H9 (cell line): ENCODE measurements around the gene ACP6. TPM values are rescaled to one million over a fixed set of nuclear protein-coding genes. Genes with fewer than 3 reads are reported as not detected.

Experiments used
- DNase-seq: peaks from one replicate; pipeline ENCODE4 v3.0.0-alpha.2; 2017
- H2AFZ ChIP-seq: one replicate; pipeline ENCODE4 v1.6.1; 2013; ENCODE audit warnings: mild to moderate bottlenecking, low read length, control low read depth, moderate library complexity
- H2AK5ac ChIP-seq: 2 replicates; pipeline ENCODE4 v1.6.1; 2013; ENCODE audit warnings: low read length, control low read depth, mixed read lengths; ENCODE audit not compliant: insufficient read length
- H2BK120ac ChIP-seq: one replicate; pipeline ENCODE4 v1.6.1; 2013; ENCODE audit warnings: low read depth, mild to moderate bottlenecking, low read length, control low read depth, inconsistent platforms; ENCODE audit not compliant: poor library complexity, severe bottlenecking
- H2BK12ac ChIP-seq: 2 replicates; pipeline ENCODE4 v1.6.1; 2013; ENCODE audit warnings: low read length, control low read depth, mixed read lengths, low read depth; ENCODE audit not compliant: insufficient read length
- H2BK15ac ChIP-seq: 2 replicates; pipeline ENCODE4 v1.6.1; 2013; ENCODE audit warnings: low read depth, low read length, control low read depth
- H2BK20ac ChIP-seq: one replicate; pipeline ENCODE4 v1.6.1; 2013; ENCODE audit warnings: low read depth, mild to moderate bottlenecking, low read length, control low read depth, inconsistent platforms; ENCODE audit not compliant: poor library complexity, severe bottlenecking
- H2BK5ac ChIP-seq: 2 replicates; pipeline ENCODE4 v1.6.1; 2013; ENCODE audit warnings: low read length, control low read depth, mixed read lengths; ENCODE audit not compliant: insufficient read length
- H3K14ac ChIP-seq: 2 replicates; pipeline ENCODE4 v1.6.1; 2013; ENCODE audit warnings: low read length, control low read depth; ENCODE audit not compliant: insufficient read depth
- H3K18ac ChIP-seq: 2 replicates; pipeline ENCODE4 v1.6.1; 2013; ENCODE audit warnings: low read depth, mild to moderate bottlenecking, mixed read lengths, low read length, control low read depth; ENCODE audit not compliant: insufficient read length
- H3K23ac ChIP-seq: 2 replicates; pipeline ENCODE4 v1.6.1; 2013; ENCODE audit warnings: low read length, control low read depth, mixed read lengths, low read depth; ENCODE audit not compliant: insufficient read length
- H3K23me2 ChIP-seq: 2 replicates; pipeline ENCODE4 v1.6.1; 2013; ENCODE audit warnings: low read depth, mild to moderate bottlenecking, mixed read lengths, low read length, control low read depth; ENCODE audit not compliant: insufficient read length, poor library complexity, severe bottlenecking
- H3K27ac ChIP-seq: 2 replicates; pipeline ENCODE4 v1.5.1; 2013; ENCODE audit warnings: low read length, control low read depth, mixed read lengths, low read depth; ENCODE audit not compliant: insufficient read length
- H3K27me3 ChIP-seq: 2 replicates; pipeline ENCODE4 v1.6.1; 2013; ENCODE audit warnings: low read length, control low read depth, inconsistent platforms; ENCODE audit not compliant: insufficient read depth
- H3K4ac ChIP-seq: 2 replicates; pipeline ENCODE4 v1.6.1; 2013; ENCODE audit warnings: low read depth, mild to moderate bottlenecking, control low read depth, inconsistent platforms, low read length, moderate library complexity
- H3K4me1 ChIP-seq: 2 replicates; pipeline ENCODE4 v1.6.1; 2013; ENCODE audit warnings: low read length, control low read depth, inconsistent platforms; ENCODE audit not compliant: insufficient read depth
- H3K4me2 ChIP-seq: 2 replicates; pipeline ENCODE4 v1.6.1; 2013; ENCODE audit warnings: low read length, control low read depth, mixed read lengths; ENCODE audit not compliant: insufficient read length, insufficient read depth
- H3K56ac ChIP-seq: 2 replicates; pipeline ENCODE4 v1.6.1; 2013; ENCODE audit warnings: low read depth, mild to moderate bottlenecking, mixed read lengths, low read length, control low read depth; ENCODE audit not compliant: insufficient read length
- H3K79me1 ChIP-seq: 2 replicates; pipeline ENCODE4 v1.6.1; 2013; ENCODE audit warnings: low read depth, mild to moderate bottlenecking, moderate library complexity, low read length, control low read depth, inconsistent platforms; ENCODE audit not compliant: insufficient read depth, poor library complexity, severe bottlenecking
- H3K79me2 ChIP-seq: 2 replicates; pipeline ENCODE4 v1.6.1; 2013; ENCODE audit warnings: low read length, control low read depth, inconsistent platforms; ENCODE audit not compliant: insufficient read depth
- H3K9ac ChIP-seq: 2 replicates; pipeline ENCODE4 v1.6.1; 2013; ENCODE audit warnings: low read length, control low read depth, mixed read lengths; ENCODE audit not compliant: insufficient read length; ENCODE audit errors: extremely low read depth
- H3K9me3 ChIP-seq: one replicate; pipeline ENCODE4 v1.6.1; 2013; ENCODE audit warnings: low read depth, low read length, inconsistent platforms; ENCODE audit not compliant: control insufficient read depth
- H3T11ph ChIP-seq: one replicate; pipeline ENCODE4 v1.6.1; 2013; ENCODE audit warnings: mild to moderate bottlenecking, low read length, control low read depth, inconsistent platforms
- H4K20me1 ChIP-seq: one replicate; pipeline ENCODE4 v1.6.1; 2013; ENCODE audit not compliant: control insufficient read depth, insufficient read length, insufficient read depth
- H4K5ac ChIP-seq: 2 replicates; pipeline ENCODE4 v1.6.1; 2013; ENCODE audit warnings: low read depth, mild to moderate bottlenecking, mixed read lengths, low read length, control low read depth; ENCODE audit not compliant: insufficient read length
- H4K8ac ChIP-seq: replicated peaks from 2 replicates; pipeline ENCODE4 v1.6.1; 2013; ENCODE audit warnings: low read length, control low read depth, mixed read lengths, low read depth; ENCODE audit not compliant: insufficient read length
- H4K91ac ChIP-seq: 2 replicates; pipeline ENCODE4 v1.6.1; 2013; ENCODE audit warnings: low read depth, mild to moderate bottlenecking, moderate library complexity, mixed read lengths, low read length, control low read depth; ENCODE audit not compliant: insufficient read length
- H3K27ac Mint-ChIP-seq, 3 experiments: 2 replicates in 2 of 3; 3 replicates in 1 of 3; pipeline ENCODE4 v1.8.0; 2020 to 2021; ENCODE audit warnings: mixed read lengths in 3 of 3, mild to moderate bottlenecking in 1 of 3, moderate library complexity in 1 of 3
- H3K27me3 Mint-ChIP-seq: 2 replicates; pipeline ENCODE4 v1.8.0; 2021; ENCODE audit warnings: low read depth, mild to moderate bottlenecking, moderate library complexity, mixed read lengths
- H3K36me3 Mint-ChIP-seq, 3 experiments: 2 replicates in 2 of 3; 3 replicates in 1 of 3; pipeline ENCODE4 v1.8.0; 2020 to 2021; ENCODE audit warnings: low read depth in 3 of 3, mixed read lengths in 3 of 3; ENCODE audit not compliant: insufficient read depth in 1 of 3
- H3K4me1 Mint-ChIP-seq, 2 experiments: 2 replicates each; pipeline ENCODE4 v1.8.0; 2020; ENCODE audit warnings: mixed read lengths in 2 of 2
- H3K4me3 Mint-ChIP-seq, 2 experiments: 2 replicates in 1 of 2; 3 replicates in 1 of 2; pipeline ENCODE4 v1.8.0; 2020 to 2021; ENCODE audit warnings: mild to moderate bottlenecking in 2 of 2, mixed read lengths in 2 of 2, moderate library complexity in 1 of 2
- H3K9me3 Mint-ChIP-seq, 2 experiments: 2 replicates in 1 of 2; 3 replicates in 1 of 2; pipeline ENCODE4 v1.8.0; 2020; ENCODE audit warnings: mild to moderate bottlenecking in 2 of 2, mixed read lengths in 2 of 2, moderate library complexity in 1 of 2
- WGBS: extraction: QIAGEN DNeasy Blood & Tissue Kit; methylation state at CpG from one replicate; pipeline ENCODE4 v1.1.7; 2013; ENCODE audit warnings: missing lambda C conversion rate, low lambda C conversion rate, mixed read lengths; ENCODE audit not compliant: insufficient read length; ENCODE audit errors: extremely low coverage; 5-methylcytosine and 5-hydroxymethylcytosine counted together
- total RNA-seq: library from RNA; stranded (reverse); gene quantifications from 2 replicates; pipeline ENCODE4 v1.2.1, GENCODE V29; 2021
- TF ChIP-seq, protein P1 (sequence below): fragments of 200-600 bp; sonication (generic); conservative IDR thresholded peaks from 3 replicates; pipeline ENCODE4 v1.8.0; 2021; ENCODE audit warnings: antibody characterized with exemption, mild to moderate bottlenecking

The ACP6 gene
- total RNA-seq, 1 experiment from 2014 or later, result 17.1 TPM

DNA sequence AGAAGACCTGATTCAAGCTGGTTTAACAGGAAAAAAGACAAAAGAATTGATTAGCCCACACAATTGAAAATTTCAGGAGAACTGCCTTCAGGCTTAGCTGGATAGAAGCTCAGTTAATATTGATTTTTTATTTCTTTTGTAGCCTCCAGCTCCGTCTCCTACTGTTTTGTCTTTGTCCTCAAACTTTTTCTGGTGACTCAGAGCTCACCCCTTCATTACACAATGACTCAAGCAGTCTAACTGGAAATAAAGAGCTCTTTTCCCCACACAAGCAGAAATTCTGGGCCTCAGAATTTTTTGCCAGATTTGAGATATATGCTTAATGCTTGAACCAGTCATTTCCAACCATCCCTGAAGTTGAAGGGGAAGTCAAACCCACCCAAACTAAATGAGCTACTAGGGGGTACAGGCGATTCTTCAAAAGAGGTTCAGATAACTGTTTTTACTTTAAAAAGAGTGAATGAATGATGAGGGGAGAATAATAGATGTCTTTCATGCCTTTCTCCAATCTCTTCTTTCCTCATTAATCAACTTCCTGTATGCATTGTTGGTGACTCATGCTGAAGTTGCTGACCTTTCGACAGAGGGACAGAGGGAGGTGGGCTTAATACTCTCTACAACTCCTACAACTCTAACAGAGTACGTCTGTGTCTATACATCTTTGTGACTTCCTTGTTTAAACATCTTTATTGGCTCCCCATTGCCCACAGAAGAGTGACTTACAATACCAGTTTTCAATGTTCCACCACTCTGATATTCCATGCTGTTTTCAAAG, 6.2 kb upstream of the ACP6 start:
- no peaks in the 10 kb centered on the region for H3K79me1 ChIP-seq
- no peak overlapping the region for H3K23ac ChIP-seq
- H2BK12ac ChIP-seq, result no peak overlapping the region
- H2BK15ac ChIP-seq, result no peak overlapping the region
- H3K18ac ChIP-seq, result no peak overlapping the region
- H3K27ac ChIP-seq, result no peak overlapping the region
- no peak overlapping the region for H4K5ac ChIP-seq
- no peak overlapping the region for H3K56ac ChIP-seq
- Mint-ChIP-seq H3K9me3 (peaks cover 26 to 27% of the 10 kb centered on the region in 2 experiments), H3K27ac (no peak overlapping the region), H3K27me3 (0 out of 2 replicates have a peak, but pooled peaks cover 2% of the 10 kb centered on the region), H3K4me3 (no peak overlapping the region), H3K36me3 (peaks cover 4 to 18% (median 5%) of the 10 kb centered on the region in 3 experiments; a peak in 6 of 7 replicates), H3K4me1 (peaks cover 8 to 10% of the 10 kb centered on the region in 2 experiments; a peak in 3 of 4 replicates)
- no peak for DNase-seq
- H3K14ac ChIP-seq, result no peak overlapping the region
- H4K20me1 ChIP-seq, result no peaks in the 10 kb centered on the region
- H2AFZ ChIP-seq, result no peak overlapping the region
- WGBS, result no CpG with 5 or more reads among the region's 4 CpGs
- no peak overlapping the region for H2BK20ac ChIP-seq
- H3K9me3 ChIP-seq, result peaks cover 4% of the 10 kb centered on the region
- H3K9ac ChIP-seq, result no peak overlapping the region
- H4K8ac ChIP-seq, result no peak overlapping the region
- no peaks in the 10 kb centered on the region for H3K23me2 ChIP-seq
- no peak overlapping the region for H2AK5ac ChIP-seq
- no peak overlapping the region for H3K4ac ChIP-seq
- no peaks in the 10 kb centered on the region for H3K79me2 ChIP-seq
- no peak overlapping the region for H4K91ac ChIP-seq
- H2BK120ac ChIP-seq, result no peak overlapping the region
- no peak overlapping the region for H2BK5ac ChIP-seq
- H3K27me3 ChIP-seq, result no peaks in the 10 kb centered on the region
- no peak overlapping the region for H3K4me2 ChIP-seq
- TF ChIP-seq, protein P1, sequence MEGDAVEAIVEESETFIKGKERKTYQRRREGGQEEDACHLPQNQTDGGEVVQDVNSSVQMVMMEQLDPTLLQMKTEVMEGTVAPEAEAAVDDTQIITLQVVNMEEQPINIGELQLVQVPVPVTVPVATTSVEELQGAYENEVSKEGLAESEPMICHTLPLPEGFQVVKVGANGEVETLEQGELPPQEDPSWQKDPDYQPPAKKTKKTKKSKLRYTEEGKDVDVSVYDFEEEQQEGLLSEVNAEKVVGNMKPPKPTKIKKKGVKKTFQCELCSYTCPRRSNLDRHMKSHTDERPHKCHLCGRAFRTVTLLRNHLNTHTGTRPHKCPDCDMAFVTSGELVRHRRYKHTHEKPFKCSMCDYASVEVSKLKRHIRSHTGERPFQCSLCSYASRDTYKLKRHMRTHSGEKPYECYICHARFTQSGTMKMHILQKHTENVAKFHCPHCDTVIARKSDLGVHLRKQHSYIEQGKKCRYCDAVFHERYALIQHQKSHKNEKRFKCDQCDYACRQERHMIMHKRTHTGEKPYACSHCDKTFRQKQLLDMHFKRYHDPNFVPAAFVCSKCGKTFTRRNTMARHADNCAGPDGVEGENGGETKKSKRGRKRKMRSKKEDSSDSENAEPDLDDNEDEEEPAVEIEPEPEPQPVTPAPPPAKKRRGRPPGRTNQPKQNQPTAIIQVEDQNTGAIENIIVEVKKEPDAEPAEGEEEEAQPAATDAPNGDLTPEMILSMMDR, result no peak
- H3K4me1 ChIP-seq, result no peaks in the 10 kb centered on the region; the same call in 1 of the 2 replicates
- no peak overlapping the region for H3T11ph ChIP-seq
